ENCODE results near the gene TNFRSF9.
"Not testable (repeated sequence)": the region's sequence is repeated elsewhere in the genome, so short reads cannot be mapped to it uniquely, and the experiment has no call there.

The TNFRSF9 gene

DNA sequence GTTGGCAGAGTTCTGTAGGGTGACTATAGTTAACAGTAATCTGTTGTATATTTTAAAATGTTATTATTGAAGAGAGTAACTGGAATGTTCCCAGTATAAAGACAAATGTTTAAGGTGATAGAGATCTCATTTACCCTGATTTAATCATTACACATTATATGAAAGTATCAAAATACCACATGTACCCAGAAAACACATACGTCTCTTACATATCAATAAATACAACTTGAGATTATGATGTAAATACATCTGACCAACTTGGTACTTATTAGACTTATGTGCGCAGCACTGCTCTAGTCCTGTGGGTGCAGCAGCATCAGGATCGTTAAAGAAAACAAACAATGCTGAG is 20.2 kb upstream of the TNFRSF9 start:
- DNase-seq: no peak

DNA sequence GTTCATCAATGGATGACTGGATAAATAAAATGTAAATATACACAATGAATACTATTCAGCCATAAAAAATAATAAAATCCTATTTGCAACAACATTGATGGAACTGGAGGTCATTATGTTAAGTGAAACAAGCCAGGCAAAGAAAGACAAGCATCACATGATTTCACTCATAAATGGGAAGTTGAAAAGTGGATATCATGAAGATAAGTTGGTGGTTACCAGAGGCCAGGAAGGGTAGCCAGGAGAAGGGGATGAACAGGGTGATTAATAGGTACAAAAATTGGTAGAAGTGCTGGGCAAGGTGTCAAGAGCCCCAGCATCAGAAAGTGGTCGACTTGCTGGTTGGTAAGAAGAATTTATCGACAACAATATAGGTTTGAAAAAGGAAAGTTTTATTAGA is 19.5 kb upstream of the TNFRSF9 start:
- peak; percentile 35 to 46 for DNase-seq

DNA sequence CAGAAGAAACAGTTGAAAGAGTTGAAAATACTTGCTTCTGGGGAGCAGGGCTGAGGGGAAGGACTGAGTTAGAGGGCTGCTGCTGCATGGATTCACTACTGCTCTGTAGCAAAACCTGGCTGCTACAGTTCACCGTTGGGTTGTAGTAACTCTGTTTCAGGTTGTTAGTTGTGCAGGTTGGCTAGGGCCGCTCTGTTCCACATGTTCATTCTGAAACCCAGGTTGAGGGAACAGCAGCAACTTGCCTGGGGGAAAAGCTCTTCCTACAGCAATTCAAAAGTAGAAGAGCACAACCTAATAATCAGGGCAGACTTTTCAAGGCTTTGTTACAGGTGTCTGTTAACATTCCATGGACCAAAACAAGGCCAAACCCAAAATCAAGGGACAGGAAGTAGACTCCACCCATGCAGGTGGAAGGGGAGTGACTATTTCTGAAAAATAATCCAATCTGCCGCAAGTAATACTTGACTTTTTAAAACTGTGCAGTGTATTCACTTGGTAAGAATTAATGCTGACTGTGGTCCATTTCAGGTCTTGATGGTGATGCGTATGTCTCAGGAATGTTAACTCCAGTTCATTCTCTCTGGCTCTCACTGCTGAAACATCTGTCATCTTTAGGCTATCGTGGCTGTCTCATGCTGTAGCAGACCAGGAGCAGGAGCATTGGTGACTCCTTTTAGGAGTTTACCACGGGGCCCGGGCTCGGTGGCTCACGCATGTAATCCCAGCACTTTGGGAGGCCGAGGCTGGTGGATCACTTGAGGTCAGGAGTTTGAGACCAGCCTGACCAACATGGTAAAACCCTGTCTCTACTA is 15.8 kb upstream of the TNFRSF9 start:
- DNase-seq: no peak

DNA sequence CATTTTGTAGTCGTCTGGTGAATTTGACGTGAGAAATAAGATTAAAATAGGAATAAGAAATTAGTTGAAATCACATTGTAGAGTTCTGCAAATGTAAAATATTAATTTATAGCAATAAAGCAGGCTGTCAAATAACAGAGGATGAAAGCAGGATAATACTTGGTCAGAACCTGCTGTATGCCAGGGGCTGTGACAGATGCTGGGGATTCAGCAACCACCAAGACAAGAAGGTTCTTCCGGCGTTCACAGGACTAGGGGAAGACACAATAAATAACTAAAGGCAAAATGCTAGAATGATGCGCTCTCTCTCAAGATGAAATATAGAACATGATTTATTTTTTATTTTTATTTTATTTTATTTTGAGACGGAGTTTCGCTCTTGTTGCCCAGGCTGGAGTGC is 14.0 kb upstream of the TNFRSF9 start:
- no peak for DNase-seq

DNA sequence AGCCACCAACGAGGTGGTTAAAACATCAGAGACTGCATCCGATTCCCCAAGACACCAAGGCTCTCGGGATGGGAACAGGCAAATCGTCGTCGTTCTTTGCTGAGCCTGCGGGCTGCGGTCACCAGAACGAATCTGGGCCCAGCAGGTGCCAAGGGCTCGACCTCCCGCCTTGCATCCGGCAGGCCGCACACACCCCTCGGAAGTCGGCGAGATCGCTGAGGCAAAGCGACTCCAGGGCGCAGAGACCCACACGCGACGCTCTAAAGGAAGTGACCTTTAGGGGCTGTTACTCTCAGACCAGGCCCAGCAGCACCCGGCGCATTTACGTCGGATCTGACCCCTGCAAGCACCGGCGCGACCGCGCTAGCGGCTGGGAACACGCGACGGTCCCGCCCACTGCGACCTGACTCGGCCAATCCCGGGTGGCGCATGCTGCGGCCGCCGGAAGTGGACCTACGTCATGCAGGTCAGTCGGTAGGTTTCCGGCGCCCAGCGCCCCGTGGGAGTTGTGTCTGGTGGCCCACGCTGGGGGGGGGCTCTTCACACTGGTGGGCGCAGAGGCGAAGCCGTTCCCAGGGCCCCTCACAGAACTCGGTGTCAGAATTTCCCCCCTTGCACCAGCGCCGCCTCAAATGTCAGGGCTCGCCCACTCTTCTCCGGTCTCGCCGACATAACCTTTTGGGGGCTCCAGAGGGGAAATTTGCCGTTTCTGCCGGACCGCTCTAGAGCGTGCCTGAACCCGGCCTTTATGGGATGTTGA is 13.4 kb upstream of the TNFRSF9 start:
- peak; percentile 94 to 97 for DNase-seq

DNA sequence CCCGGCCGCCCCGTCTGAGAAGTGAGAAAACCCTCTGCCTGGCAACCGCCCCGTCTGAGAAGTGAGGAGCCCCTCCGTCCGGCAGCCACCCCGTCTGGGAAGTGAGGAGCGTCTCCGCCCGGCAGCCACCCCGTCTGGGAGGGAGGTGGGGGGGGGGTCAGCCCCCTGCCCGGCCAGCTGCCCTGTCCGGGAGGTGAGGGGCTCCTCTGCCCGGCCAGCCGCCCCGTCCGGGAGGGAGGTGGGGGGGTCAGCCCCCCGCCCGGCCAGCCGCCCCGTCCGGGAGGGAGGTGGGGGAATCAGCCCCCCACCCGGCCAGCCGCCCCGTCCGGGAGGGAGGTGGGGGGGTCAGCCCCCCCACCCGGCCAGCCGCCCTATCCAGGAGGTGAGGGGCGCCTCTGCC is 12.2 kb upstream of the TNFRSF9 start:
- not testable (repeated sequence) for DNase-seq

DNA sequence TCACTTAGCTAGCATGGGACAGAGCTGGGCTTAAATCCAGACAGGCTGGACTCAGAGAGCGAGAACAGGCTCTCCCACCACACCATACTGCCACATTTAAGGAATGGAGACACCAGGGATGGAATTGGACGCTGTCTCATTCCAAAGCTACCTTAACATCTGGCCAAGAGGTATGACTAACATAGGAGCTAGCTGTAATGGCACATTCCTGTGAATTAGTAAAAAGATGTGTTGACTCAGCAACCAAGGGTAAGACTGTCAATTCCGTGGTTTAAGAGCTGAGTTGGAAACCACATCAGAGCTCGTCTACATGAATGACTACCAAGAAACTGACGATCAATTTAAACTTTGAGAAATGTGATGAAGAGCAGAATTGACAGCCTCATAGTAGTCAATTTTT is 8.3 kb upstream of the TNFRSF9 start:
- DNase-seq: no peak

DNA sequence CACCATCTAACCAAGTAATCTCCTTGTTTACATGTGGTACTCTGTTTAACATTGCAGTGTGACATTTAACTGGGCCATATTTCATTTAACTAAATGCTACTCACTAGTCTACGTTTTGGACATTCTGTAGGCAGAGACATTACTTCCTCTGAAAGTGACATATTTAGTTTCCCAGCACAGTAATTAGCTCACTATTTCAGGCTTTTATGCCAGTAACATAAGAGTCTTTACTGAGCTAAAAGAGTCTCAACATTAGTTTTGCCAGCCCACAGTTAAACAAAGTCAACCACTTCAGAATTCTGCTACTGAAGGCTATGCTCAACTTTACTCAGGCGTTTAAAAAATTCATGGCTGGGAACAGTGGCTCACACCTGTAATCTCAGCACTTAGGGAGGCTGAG is 2.6 kb upstream of the TNFRSF9 start:
- DNase-seq: peak in 1 of 2 donors; percentile 26

DNA sequence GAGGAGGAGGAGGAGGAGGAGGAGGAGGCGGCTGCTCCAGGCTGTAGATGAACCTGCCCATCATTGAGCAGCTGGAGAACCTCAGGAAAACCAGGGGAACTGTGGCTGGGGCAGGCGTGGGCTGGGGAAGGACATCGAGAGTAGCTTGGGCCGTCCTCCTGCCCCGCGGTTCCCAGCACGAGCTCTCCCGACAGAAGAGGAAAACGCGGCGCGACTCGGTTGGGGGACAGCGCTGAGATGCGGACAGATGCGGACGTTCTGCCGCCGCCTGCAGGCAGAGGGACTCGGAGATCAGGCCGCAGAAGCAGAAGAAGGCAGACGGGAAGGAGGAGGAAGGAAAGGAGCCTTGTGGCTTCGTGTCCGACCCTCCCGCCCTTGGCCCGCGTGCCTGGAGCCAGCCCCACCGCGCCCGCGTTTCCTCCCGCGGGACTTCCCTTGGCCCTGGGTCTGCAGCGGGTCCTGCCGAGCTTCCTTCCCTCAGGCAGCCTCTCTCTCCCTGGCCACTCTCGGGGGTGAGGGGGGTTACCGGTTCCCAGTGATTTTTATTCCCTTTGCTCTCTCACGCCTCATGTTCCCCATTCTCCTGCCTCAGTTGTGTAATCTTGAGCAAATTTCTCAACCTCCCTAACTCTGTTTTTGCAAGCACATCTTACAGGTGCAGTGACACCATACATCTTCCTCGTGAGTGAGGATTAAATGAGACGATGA is 1.7 kb upstream of the TNFRSF9 start:
- DNase-seq: peak; percentile 57 to 91

DNA sequence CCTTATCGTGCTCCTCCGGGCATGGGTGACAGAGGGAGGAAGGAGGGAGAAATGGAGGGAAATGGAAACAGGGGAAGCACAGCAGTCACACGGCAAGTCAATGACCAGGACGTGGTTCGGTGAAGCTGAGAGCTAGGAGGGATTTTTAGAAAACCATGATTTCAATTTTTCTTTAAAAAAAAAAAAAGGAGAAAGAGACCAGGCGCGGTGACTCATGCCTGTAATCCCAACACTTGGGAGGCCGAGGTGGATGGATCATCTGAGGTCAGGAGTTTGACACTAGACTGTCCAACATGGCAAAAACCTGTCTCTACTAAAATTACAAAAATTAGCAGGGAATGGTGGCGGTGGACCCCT is 776 bp upstream of the TNFRSF9 start:
- peak; percentile 56 to 75 for DNase-seq

DNA sequence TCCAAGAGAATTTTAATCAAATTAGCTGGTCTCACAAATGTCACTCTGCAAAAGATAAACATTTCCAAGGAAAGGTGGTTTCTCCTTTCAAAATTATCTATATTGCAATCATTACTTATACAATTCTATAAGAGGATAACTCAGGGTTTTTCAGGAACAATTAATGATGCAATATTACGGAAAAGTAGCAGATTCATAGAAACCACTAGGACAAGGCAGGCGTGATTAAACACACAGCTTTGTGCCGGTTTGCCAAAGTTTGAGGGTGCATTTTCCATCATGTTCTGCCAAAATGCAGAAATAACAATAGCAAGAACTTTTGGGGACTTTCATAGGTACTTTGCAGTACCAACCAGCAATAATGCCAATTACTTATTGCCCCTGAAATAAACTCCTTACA is 605 bp downstream of the TNFRSF9 start:
- DNase-seq: no peak

DNA sequence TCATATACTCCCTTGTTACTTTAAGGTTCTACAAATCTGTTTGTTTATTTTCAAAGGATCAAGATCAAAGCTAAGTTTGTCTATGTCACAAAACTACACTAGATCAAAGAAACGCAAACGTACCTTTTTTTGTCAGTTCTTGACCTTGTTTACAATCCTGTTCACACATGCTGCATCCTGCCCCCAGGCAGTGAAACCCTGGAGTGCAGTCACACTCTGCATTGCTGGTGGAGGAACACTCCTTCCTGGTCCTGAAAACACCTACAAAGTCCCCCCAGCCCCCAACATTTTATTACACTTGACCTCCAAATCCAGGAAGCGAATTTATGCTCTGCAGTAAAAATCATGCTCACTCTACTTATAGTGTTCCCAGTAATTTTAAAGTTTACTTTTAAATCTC is 2.6 kb downstream of the TNFRSF9 start:
- no peak for DNase-seq

DNA sequence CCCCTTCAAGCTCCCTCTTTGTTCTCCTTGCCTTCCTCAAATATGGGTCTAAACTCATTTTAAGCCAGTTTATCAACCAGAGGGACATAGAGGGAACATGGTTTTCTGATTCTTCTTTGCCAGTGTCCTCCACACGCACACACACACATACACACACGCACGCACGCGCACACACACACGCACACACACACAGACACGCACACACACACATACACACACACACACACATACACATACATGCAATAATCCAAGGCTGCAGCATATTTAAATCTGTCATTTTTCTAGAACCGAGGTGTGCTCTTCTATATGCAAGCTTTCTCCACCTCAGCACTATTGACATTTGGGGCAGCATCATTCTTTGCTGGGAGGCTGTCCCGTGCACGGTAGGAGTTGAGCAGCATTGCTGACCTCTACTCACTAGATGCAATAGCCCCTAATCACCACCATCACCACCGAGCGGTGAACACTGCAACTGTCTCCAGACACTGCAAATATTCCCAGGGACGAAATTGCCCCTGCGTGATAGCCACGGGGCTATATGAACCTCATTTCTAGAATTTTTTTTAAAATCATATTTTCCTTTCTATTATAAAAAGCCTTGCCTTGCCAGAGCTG is 8.0 kb downstream of the TNFRSF9 start:
- no peak for DNase-seq

DNA sequence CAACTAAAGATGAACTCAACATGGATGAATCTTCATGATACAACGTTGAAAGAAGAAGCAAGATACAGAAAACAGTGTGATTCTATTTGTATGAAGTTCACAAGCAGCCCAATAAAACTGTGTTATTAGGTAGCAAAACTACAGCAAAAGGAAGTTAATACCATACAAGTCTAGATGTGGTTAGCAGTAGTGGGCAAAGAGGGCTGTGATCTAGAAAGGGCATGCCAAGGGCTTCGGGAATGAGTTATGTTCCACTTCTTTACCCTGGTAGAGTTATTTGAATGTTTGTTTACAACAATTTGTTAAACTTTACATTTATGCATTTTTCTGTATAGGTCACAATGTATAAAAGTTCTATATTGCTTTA is 9.2 kb downstream of the TNFRSF9 start:
- DNase-seq: no peak

DNA sequence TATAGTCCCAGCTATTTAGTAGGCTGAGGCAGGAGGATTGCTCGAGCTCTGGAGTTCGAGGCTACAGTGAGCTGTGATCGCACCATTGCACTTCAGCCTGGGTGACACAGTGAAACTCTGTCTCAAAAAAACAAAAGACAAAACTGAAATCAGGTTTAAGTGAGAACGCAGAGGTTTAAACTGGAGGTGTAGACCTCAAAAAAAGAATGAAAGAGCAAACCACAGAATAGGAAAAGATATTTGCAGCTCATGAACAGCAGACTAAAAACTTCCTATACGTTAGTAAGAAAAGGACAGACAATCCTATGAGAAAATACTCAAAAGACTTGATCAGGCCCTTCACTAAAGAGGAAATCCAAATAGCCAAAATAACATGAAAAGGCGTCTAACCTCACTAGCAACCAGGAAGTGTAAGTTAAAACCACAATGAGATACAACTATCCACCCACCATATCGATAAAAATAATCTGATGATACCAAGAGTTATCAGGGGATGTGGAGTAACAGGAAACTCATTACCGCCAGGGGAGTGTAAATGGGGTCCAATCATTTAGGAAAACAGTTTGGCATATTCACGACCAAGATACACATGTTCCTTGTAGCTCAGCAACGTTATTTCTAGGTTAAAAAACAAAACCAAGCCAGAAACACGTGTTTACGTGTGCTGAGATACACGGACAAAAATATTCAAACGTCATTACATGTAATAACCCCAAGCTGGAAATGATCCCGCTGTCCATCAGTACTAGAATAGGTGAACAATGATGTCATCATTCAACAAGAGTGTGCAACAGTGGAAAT is 9.8 kb downstream of the TNFRSF9 start:
- no peak for DNase-seq

DNA sequence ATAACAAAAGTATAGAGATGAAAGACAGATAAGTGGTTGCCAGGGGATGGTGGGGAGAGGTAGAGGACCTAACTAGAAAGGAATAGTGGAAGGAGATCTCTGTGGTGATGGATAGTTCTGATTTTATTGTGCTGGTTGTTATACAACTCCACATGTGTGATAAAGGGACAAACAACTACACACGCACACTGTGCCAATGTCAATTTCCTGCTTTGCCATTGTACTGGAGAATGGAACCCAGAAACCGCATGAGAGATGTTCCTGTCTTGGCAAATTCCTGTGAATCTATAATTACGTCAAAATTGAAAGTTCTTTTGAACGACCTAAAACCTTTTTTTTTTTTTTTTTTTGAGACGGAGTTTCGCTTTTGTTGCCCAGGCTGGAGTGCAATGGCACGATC is 11.0 kb downstream of the TNFRSF9 start:
- no peak for DNase-seq

DNA sequence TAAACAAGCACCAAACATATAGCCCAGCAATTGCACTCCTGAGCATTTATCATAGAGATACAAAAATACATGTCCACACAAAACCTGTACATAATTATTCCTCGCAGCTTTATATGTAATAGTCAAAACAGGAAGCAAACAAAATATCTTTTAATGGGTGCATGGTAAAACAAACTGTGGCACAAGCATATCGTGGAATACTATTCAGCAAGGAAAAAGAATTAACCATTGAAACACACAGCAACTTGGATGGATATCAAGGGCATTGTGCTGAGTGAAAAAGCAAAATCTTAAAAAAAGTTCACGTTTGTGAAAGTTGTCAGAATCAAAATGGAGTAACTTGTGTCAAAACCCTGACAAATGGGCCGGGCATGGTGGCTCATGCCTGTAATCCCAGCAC is 12.4 kb downstream of the TNFRSF9 start:
- DNase-seq: no peak

DNA sequence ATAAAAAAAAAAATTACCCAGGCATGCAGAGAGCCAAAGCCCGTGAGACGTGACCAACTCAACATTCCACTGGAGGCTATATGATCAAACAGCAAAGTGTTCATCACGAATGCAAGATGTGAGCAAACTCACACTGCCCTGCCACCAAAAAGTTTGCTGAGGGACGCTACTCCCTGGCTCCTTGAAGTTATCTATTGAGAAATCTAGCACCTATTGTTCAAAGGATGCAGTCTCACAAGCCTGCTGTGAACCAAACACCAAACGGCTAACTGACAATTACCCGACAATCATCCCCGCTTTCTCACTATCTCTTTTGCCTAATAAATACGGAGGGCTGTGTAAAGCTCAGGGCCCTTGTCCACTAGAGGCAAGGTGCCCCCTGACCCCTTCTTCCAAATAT is 13.6 kb downstream of the TNFRSF9 start:
- not testable (repeated sequence) for DNase-seq

DNA sequence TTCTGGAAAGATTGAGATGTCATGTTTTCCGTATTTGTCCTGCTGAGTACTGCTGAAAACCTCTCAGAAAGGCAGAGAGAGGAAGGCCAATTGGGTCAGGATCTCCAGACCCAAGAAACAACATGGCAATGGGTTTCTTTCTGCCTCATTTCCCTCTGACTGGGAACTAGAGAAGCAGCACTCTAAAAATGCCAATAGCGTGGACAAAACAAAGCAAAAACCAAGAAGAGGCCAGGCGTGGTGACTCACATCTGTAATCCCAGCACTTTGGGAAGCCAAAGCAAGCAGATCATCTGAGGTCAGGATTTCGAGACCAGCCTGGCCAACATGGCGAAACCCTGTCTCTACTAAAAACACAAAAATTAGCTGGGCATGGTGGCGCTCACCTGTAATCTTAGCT is 18.3 kb downstream of the TNFRSF9 start:
- DNase-seq: peak in 1 of 2 donors; percentile 15

DNA sequence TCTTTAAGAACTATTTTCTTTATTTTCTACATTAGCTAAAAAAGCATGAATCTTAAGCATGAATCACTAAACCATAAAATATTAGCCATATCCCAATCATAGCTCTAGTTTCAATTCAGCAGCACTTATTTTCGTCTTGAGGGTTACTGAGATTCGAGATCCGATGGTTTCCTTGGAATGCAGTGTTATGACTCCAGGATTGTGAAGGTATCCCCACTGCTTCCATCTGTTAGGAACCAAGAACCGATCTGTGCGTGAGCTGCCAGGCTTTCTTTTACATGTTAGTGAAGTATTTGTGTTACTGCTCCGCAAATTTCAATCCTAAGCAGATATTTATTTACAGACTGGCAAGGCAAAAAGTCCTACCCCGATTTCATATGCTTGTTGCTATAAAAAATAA is 18.8 kb downstream of the TNFRSF9 start:
- DNase-seq: no peak

DNA sequence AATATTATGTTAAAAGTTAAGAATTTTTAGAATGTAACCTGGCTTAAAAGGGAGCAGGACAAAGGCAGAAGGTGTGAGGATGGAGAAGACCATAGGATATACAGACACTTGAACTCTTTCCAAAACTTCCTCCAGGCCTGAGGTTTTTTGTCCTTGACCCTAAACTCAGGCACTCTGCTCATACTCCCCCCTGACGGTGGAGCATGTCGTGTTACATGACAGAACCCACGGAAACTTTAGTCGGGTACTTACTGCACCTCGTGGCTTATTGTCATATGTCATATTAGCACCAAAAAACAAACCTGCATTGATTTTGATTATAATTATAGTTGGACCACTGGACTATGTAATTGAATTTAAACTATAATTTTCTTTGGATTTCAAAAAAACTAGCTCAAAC is 20.8 kb downstream of the TNFRSF9 start:
- no peak for DNase-seq

DNA sequence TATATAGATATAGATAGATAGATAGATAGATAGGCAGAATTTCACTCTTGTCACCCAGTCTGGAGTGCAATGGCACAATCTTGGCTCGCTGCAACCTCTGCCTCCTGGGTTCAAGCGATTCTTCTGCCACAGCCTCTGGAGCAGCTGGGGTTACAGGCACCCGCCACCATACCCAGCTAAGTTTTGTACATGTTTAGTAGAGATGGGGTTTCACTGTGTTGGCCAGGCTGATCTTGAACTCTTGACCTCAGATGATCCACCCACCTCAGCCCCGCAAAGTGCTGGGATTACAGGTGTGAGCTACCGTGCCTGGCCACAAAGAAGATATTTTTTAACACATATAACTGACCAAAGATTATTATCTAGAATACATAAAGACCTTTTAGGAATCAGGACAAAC is 22.7 kb downstream of the TNFRSF9 start:
- not testable (repeated sequence) for DNase-seq

DNA sequence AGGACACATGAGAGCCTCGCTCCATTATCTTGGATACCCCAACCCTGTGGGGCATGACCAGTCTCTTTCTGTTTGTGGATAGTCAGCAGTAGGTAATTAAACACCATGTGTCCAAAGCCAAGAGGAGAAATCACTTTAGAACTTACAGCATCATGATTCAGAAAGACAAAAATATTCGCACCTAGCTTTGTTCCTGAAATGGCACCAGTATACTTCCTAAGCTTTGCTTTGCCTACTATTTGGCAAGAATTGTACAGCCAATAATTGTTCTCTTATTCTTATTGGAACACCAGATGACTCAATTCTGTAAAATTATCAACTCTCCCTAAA is 24.2 kb downstream of the TNFRSF9 start:
- DNase-seq: peak in 1 of 2 donors; percentile 12
